Thoracic aorta (tissue), 2 donors: Measurements from ENCODE around the gene CEPT1. TPM values are rescaled to one million over a fixed set of nuclear protein-coding genes. Genes with fewer than 3 reads are reported as not detected.

ENCODE experiments used
- ATAC-seq: fragments of 150-250 bp; one replicate; pipeline ENCODE4 v1.8.0; 2017; ENCODE audit warnings: low read depth; ENCODE audit not compliant: insufficient number of reproducible peaks, low FRiP score
- DNase-seq: peaks from one replicate; pipeline ENCODE4 v3.0.0-alpha.2; 2020; ENCODE audit warnings: low spot score
- H3K27ac ChIP-seq, 2 donors: fragments of 200-600 bp; sonication (generic); 1 replicate in 1 of 2; 2 replicates in 1 of 2; pipeline ENCODE4 v1.5.1; 2016; ENCODE audit warnings: mild to moderate bottlenecking in 2 of 2, moderate library complexity in 2 of 2
- H3K27me3 ChIP-seq: fragments of 200-600 bp; sonication (generic); replicated peaks from 2 replicates; pipeline ENCODE4 v1.6.0; 2016; ENCODE audit warnings: mild to moderate bottlenecking; ENCODE audit not compliant: insufficient read depth
- H3K36me3 ChIP-seq: fragments of 200-600 bp; sonication (generic); one replicate; pipeline ENCODE4 v1.5.1; 2016
- H3K4me1 ChIP-seq, 2 donors: fragments of 200-600 bp; sonication (generic); 1 replicate in 1 of 2; 2 replicates in 1 of 2; pipeline versions ENCODE4 v1.5.1 to v1.6.0; 2016; ENCODE audit warnings: low read depth in 2 of 2, mild to moderate bottlenecking in 1 of 2; ENCODE audit not compliant: control insufficient read depth in 1 of 2
- H3K4me3 ChIP-seq: fragments of 200-600 bp; sonication (generic); 2 replicates; pipeline ENCODE4 v1.5.1; 2016; ENCODE audit warnings: mild to moderate bottlenecking
- H3K9me3 ChIP-seq: fragments of 200-600 bp; sonication (generic); 2 replicates; pipeline ENCODE4 v1.5.1; 2016
- total RNA-seq, 2 donors: library from RNA; depleted of rRNA; stranded (reverse); fragments of >200 nt; gene quantifications; one replicate each; pipeline versions ENCODE4 v1.1.0 to v1.2.3, GENCODE V29; 2016
- TF ChIP-seq, protein P1 (sequence below): fragments of 200-600 bp; sonication (generic); IDR thresholded peaks from one replicate; pipeline ENCODE4 v1.5.1; 2019; ENCODE audit warnings: antibody characterized with exemption

CEPT1 gene
- total RNA-seq, 2 donors from 2014 or later, result 31.0 to 33.5 TPM

DNA sequence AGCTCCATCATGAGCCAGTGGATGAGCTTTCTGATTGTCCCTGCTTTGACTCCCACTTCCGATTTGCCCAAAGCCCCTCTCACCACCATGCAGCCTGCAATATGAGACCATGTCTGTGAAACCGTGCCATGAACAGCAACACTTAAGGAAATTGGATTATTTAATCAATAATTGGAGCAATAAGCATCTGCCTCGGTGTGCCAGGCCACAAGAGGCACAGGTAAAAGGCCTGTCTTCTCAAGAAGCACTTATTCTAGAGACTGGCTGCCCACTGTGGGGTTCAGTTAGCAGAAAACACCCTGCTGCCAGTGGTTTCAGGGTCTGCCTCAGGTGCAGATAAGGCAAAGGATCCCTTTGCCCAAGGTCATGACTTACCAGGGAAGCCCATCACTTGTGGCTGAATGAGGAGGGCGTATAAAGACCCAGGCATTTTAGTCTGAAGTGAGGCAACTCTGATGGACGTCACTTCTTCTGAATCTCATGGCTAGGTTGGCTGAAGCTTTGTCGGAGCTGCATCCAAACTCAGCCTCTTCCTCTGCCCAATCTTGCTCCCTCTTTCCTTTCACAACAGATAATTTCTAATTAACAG is 80.4 kb downstream of the CEPT1 start:
- Histone ChIP-seq H3K36me3 (no peaks in the 10 kb centered on the region), H3K27ac (no peak overlapping the region), H3K4me3 (no peak overlapping the region), H3K9me3 (no peaks in the 10 kb centered on the region), H3K27me3 (no peaks in the 10 kb centered on the region), H3K4me1 (peaks cover 6 to 9% of the 10 kb centered on the region in 2 donors)
- DNase-seq, result no peak
- no peak for ATAC-seq
- TF ChIP-seq, protein P1, sequence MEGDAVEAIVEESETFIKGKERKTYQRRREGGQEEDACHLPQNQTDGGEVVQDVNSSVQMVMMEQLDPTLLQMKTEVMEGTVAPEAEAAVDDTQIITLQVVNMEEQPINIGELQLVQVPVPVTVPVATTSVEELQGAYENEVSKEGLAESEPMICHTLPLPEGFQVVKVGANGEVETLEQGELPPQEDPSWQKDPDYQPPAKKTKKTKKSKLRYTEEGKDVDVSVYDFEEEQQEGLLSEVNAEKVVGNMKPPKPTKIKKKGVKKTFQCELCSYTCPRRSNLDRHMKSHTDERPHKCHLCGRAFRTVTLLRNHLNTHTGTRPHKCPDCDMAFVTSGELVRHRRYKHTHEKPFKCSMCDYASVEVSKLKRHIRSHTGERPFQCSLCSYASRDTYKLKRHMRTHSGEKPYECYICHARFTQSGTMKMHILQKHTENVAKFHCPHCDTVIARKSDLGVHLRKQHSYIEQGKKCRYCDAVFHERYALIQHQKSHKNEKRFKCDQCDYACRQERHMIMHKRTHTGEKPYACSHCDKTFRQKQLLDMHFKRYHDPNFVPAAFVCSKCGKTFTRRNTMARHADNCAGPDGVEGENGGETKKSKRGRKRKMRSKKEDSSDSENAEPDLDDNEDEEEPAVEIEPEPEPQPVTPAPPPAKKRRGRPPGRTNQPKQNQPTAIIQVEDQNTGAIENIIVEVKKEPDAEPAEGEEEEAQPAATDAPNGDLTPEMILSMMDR, result no peak

DNA sequence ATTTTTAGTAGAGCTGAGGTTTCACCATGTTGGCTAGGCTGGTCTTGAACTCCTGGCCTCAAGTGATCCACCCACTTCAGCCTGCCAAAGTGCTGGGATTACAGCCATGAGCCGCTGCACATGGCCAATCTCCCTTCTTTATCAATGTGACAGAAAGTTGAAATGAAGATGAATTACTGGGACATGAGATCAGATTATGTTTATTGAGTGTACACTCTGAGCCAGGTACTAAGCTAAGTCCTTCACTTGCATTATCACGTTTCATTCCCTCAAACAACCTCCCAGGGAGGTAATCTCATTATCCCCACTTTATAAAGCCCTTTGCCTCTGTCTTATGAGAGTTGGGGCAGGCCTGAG is 81.2 kb downstream of the CEPT1 start:
- H3K9me3 ChIP-seq, result no peaks in the 10 kb centered on the region
- H3K27me3 ChIP-seq, result no peaks in the 10 kb centered on the region
- peaks cover 6 to 9% of the 10 kb centered on the region in 2 donors for H3K4me1 ChIP-seq
- H3K4me3 ChIP-seq, result no peak overlapping the region
- ATAC-seq (no peak), DNase-seq (no peak)
- TF ChIP-seq, protein P1, result no peak
- no peak overlapping the region for H3K27ac ChIP-seq
- H3K36me3 ChIP-seq, result no peaks in the 10 kb centered on the region

DNA sequence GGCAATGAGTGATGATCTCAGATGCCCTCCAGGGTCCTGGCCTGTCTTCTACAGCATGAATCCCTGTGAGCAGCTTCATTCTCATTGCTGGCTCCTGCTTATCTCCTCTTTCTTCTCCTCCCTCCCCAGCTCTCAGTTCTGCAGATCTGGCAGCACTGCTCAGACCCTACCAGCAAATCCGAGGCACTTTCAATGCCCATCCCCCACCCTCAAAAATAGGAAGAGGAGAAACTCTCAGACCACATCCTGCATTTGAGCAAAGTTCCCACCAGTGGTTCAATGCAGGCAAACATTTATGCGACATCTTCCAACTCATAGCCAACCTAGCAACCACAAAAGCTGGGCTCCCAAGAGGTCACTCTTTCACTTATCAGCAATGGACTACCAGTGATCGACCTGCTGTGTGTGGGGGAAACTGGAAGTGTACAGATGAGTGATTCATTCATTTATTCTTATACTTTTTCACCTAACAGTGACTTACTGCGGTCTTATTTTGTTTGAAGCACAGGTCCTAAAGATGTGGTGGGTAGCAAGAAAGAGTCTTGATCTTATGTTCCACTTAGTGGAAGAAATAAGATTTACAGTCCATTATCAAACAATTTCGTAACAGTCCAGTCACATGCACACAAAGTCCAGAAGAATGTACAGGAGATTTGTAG is 81.7 kb downstream of the CEPT1 start:
- Histone ChIP-seq H3K9me3 (no peaks in the 10 kb centered on the region), H3K4me1 (peaks cover 6 to 9% of the 10 kb centered on the region in 2 donors), H3K27me3 (no peaks in the 10 kb centered on the region), H3K4me3 (no peak overlapping the region), H3K36me3 (no peaks in the 10 kb centered on the region), H3K27ac (no peak overlapping the region)
- DNase-seq, result no peak
- ATAC-seq, result no peak
- TF ChIP-seq, protein P1, result no peak

DNA sequence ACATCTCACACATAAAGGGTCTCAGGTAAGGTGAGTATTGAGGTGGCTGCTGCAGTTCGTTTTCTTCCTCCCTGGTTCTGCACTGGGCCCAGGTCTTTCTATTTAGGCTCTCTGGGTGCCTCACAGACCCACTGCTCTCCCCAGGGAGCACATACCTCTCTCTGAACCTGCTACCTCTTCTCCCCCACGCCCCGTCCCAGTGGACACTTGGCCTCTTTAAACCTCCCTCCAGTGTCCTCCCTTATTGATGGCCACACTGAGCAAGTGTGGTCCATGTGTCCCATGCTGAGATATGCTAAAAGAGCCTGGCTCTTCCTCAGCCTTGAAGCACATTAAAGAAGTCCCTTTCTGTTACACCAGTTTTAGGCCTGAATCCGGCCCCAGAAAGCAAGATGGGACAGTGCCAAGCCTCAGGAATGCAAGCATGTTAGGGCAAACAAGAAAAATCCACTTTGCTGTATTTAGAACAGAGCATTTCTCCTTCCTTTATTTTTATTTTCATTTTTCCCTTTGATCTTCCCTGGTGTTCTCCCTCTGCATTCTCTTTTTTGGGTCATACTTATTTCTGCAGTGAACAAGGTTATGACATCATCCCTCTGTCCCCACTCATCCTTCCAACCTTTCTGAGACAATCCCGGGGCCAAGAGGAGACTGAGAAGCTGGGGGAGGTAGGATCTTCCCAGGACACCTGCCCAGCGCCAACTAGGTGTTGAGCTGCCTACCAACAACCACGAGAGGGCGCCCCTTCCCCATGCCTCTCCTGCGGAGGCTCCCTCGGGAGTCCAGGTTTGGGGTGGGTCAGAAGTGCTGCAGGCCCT is 82.5 kb downstream of the CEPT1 start:
- Histone ChIP-seq H3K4me1 (peaks cover 6 to 10% of the 10 kb centered on the region in 2 donors), H3K27me3 (no peaks in the 10 kb centered on the region), H3K27ac (no peak overlapping the region), H3K4me3 (no peak overlapping the region), H3K36me3 (no peaks in the 10 kb centered on the region), H3K9me3 (no peaks in the 10 kb centered on the region)
- peak; percentile 33 for DNase-seq
- TF ChIP-seq, protein P1, result peak; percentile 85
- no peak for ATAC-seq

DNA sequence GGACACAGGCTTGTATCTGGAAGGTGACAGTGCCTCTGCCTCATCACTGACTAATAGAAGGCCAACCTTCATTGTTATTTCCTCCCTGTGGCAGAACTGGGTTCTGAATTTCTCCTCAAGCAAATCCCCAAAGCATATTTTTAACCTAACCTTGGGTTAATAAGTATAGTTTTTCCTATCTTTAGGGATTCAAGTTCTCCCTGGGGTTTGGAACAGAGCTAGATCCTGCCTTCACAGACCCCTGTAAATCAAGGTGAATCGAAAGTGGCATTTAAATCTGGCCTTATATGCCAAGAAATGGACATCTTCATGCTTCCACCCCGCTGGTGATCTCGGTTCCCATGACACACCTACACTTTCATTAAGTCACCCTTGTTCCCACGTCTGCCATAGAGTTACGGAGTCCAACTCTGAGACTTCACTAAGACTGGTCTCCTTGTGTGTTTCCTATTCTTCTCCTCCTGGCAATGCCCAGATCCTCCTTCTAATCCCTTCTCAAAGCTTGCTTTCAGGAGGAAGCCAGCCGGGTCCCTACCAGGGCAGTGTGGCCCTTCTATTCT is 83.2 kb downstream of the CEPT1 start:
- TF ChIP-seq, protein P1, result no peak
- no peaks in the 10 kb centered on the region for H3K36me3 ChIP-seq
- H3K4me3 ChIP-seq, result no peak overlapping the region
- H3K27me3 ChIP-seq, result no peaks in the 10 kb centered on the region
- H3K27ac ChIP-seq, result no peak overlapping the region
- H3K9me3 ChIP-seq, result no peaks in the 10 kb centered on the region
- H3K4me1 ChIP-seq, result peaks cover 7 to 17% of the 10 kb centered on the region in 2 donors
- ATAC-seq (no peak), DNase-seq (no peak)
